ENCODE measurements around the gene NCBP1. TPM values are rescaled to one million over a fixed set of nuclear protein-coding genes. Genes with fewer than 3 reads are reported as not detected.

The NCBP1 gene
- total and polyA plus RNA-seq, 5 donors from 2014 or later, result 18.0 to 47.4 (median 23.9) TPM

GRCh38 chr9:97665742-97666141 is 32.1 kb downstream of the NCBP1 start:
- H3K27me3 Mint-ChIP-seq, result no peaks in the 10 kb centered on the region
- H3K27me3 ChIP-seq (ENCODE audit: control insufficient read depth, insufficient read depth, low read length), result no peaks in the 10 kb centered on the region
- peaks cover 62% of the 10 kb centered on the region for H3K36me3 Mint-ChIP-seq
- no peaks in the 10 kb centered on the region for H3K9me3 Mint-ChIP-seq
- H3K4me3 Mint-ChIP-seq, result no peak overlapping the region
- no peak overlapping the region for H3K4me3 ChIP-seq (ENCODE audit: low read depth, low read length)
- no peaks in the 10 kb centered on the region for H3K4me1 ChIP-seq (ENCODE audit: control insufficient read depth, insufficient read depth, low read length, poor library complexity, severe bottlenecking)
- H3K4me1 Mint-ChIP-seq, result peaks cover 8 to 33% (median 27%) of the 10 kb centered on the region in 4 donors
- no peaks in the 10 kb centered on the region for H3K9me3 ChIP-seq (ENCODE audit: control insufficient read depth in 2 of 2, low read length in 2 of 2)
- peak overlapping the region; percentile 1 to 27 (median 14) for H3K27ac Mint-ChIP-seq
- no peak for DNase-seq
- H3K36me3 ChIP-seq (ENCODE audit: control insufficient read depth, insufficient read depth, low read length), result peaks cover 94% of the 10 kb centered on the region
- ATAC-seq (ENCODE audit: low read depth in 2 of 2), result no peak
- H3K27ac ChIP-seq (ENCODE audit: insufficient read depth, low read length, poor library complexity, severe bottlenecking), result no peak overlapping the region

GRCh38 chr9:97666907-97667686 is 33.5 kb downstream of the NCBP1 start:
- no peaks in the 10 kb centered on the region for H3K9me3 ChIP-seq (ENCODE audit: control insufficient read depth in 2 of 2, low read length in 2 of 2)
- peak overlapping the region; percentile 14 to 90 (median 64) for H3K27ac Mint-ChIP-seq
- no peak overlapping the region for H3K4me3 ChIP-seq (ENCODE audit: low read depth, low read length)
- H3K36me3 Mint-ChIP-seq, result peaks cover 69% of the 10 kb centered on the region
- peaks cover 95% of the 10 kb centered on the region for H3K36me3 ChIP-seq (ENCODE audit: control insufficient read depth, insufficient read depth, low read length)
- no peaks in the 10 kb centered on the region for H3K4me1 ChIP-seq (ENCODE audit: control insufficient read depth, insufficient read depth, low read length, poor library complexity, severe bottlenecking)
- H3K27me3 Mint-ChIP-seq, result no peaks in the 10 kb centered on the region
- no peak for ATAC-seq (ENCODE audit: low read depth in 2 of 2)
- no peaks in the 10 kb centered on the region for H3K9me3 Mint-ChIP-seq
- no peak overlapping the region for H3K27ac ChIP-seq (ENCODE audit: insufficient read depth, low read length, poor library complexity, severe bottlenecking)
- H3K4me1 Mint-ChIP-seq, result peaks cover 8 to 33% (median 26%) of the 10 kb centered on the region in 4 donors
- H3K27me3 ChIP-seq (ENCODE audit: control insufficient read depth, insufficient read depth, low read length), result no peaks in the 10 kb centered on the region
- no peak overlapping the region for H3K4me3 Mint-ChIP-seq
- peak in 1 of 3 donors; percentile 13 for DNase-seq

- Mint-ChIP-seq H3K36me3 (peaks cover 72% of the 10 kb centered on the region), H3K27me3 (no peaks in the 10 kb centered on the region), H3K9me3 (no peaks in the 10 kb centered on the region), H3K27ac (peak overlapping the region in 1 of 3 donors; percentile 38), H3K4me1 (peaks cover 8 to 33% (median 26%) of the 10 kb centered on the region in 4 donors), H3K4me3 (no peak overlapping the region)
- ATAC-seq (ENCODE audit: low read depth in 2 of 2) (no peak), DNase-seq (no peak)
- no peak overlapping the region for H3K27ac ChIP-seq (ENCODE audit: insufficient read depth, low read length, poor library complexity, severe bottlenecking)
- H3K9me3 ChIP-seq (ENCODE audit: control insufficient read depth in 2 of 2, low read length in 2 of 2), result no peaks in the 10 kb centered on the region
- H3K36me3 ChIP-seq (ENCODE audit: control insufficient read depth, insufficient read depth, low read length), result peaks cover 99% of the 10 kb centered on the region
- no peak overlapping the region for H3K4me3 ChIP-seq (ENCODE audit: low read depth, low read length)
- H3K27me3 ChIP-seq (ENCODE audit: control insufficient read depth, insufficient read depth, low read length), result no peaks in the 10 kb centered on the region
- no peaks in the 10 kb centered on the region for H3K4me1 ChIP-seq (ENCODE audit: control insufficient read depth, insufficient read depth, low read length, poor library complexity, severe bottlenecking)
Measured at GRCh38 chr9:97668485-97668884, 34.9 kb downstream of the NCBP1 start.

- Mint-ChIP-seq H3K4me1 (peaks cover 8 to 28% (median 22%) of the 10 kb centered on the region in 4 donors), H3K27ac (peak overlapping the region; percentile 10 to 43 (median 16))
- no peak overlapping the region for H3K27ac ChIP-seq (ENCODE audit: insufficient read depth, low read length, poor library complexity, severe bottlenecking)
Measured at GRCh38 chr9:97670586-97670985, 37.0 kb downstream of the NCBP1 start.

GRCh38 chr9:97672403-97672802 is 38.8 kb downstream of the NCBP1 start:
- no peak overlapping the region for H3K27ac ChIP-seq (ENCODE audit: insufficient read depth, low read length, poor library complexity, severe bottlenecking)
- H3K4me1 Mint-ChIP-seq, result peaks cover 0 to 12% (median 10%) of the 10 kb centered on the region in 4 donors
- no peaks in the 10 kb centered on the region for H3K27me3 Mint-ChIP-seq
- DNase-seq, result no peak
- no peak overlapping the region for H3K4me3 Mint-ChIP-seq
- H3K36me3 Mint-ChIP-seq, result peaks cover 60% of the 10 kb centered on the region
- no peak overlapping the region for H3K27ac Mint-ChIP-seq
- no peaks in the 10 kb centered on the region for H3K27me3 ChIP-seq (ENCODE audit: control insufficient read depth, insufficient read depth, low read length)
- H3K4me3 ChIP-seq (ENCODE audit: low read depth, low read length), result no peak overlapping the region
- H3K9me3 Mint-ChIP-seq, result no peaks in the 10 kb centered on the region
- peaks cover 99% of the 10 kb centered on the region for H3K36me3 ChIP-seq (ENCODE audit: control insufficient read depth, insufficient read depth, low read length)
- no peaks in the 10 kb centered on the region for H3K4me1 ChIP-seq (ENCODE audit: control insufficient read depth, insufficient read depth, low read length, poor library complexity, severe bottlenecking)
- H3K9me3 ChIP-seq (ENCODE audit: control insufficient read depth in 2 of 2, low read length in 2 of 2), result no peaks in the 10 kb centered on the region
- no peak for ATAC-seq (ENCODE audit: low read depth in 2 of 2)

More at GRCh38 chr9:97670586-97670985, 37.0 kb downstream of the NCBP1 start:
- peaks cover 69% of the 10 kb centered on the region for H3K36me3 Mint-ChIP-seq
- no peaks in the 10 kb centered on the region for H3K9me3 Mint-ChIP-seq
- no peaks in the 10 kb centered on the region for H3K9me3 ChIP-seq (ENCODE audit: control insufficient read depth in 2 of 2, low read length in 2 of 2)
- no peaks in the 10 kb centered on the region for H3K27me3 Mint-ChIP-seq
- H3K4me3 ChIP-seq (ENCODE audit: low read depth, low read length), result no peak overlapping the region
- ATAC-seq (ENCODE audit: low read depth in 2 of 2) (no peak), DNase-seq (no peak)
- no peaks in the 10 kb centered on the region for H3K27me3 ChIP-seq (ENCODE audit: control insufficient read depth, insufficient read depth, low read length)
- H3K36me3 ChIP-seq (ENCODE audit: control insufficient read depth, insufficient read depth, low read length), result peaks cover 99% of the 10 kb centered on the region
- no peaks in the 10 kb centered on the region for H3K4me1 ChIP-seq (ENCODE audit: control insufficient read depth, insufficient read depth, low read length, poor library complexity, severe bottlenecking)
- H3K4me3 Mint-ChIP-seq, result no peak overlapping the region

GRCh38 chr9:97673922-97674321 is 40.3 kb downstream of the NCBP1 start:
- Histone ChIP-seq H3K36me3 (ENCODE audit: control insufficient read depth, insufficient read depth, low read length) (peaks cover 97% of the 10 kb centered on the region), H3K27me3 (ENCODE audit: control insufficient read depth, insufficient read depth, low read length) (no peaks in the 10 kb centered on the region), H3K4me1 (ENCODE audit: control insufficient read depth, insufficient read depth, low read length, poor library complexity, severe bottlenecking) (no peaks in the 10 kb centered on the region), H3K9me3 (ENCODE audit: control insufficient read depth in 2 of 2, low read length in 2 of 2) (no peaks in the 10 kb centered on the region), H3K27ac (ENCODE audit: insufficient read depth, low read length, poor library complexity, severe bottlenecking) (no peak overlapping the region), H3K4me3 (ENCODE audit: low read depth, low read length) (no peak overlapping the region)
- peaks cover 5 to 21% (median 9%) of the 10 kb centered on the region in 4 donors for H3K4me1 Mint-ChIP-seq
- H3K4me3 Mint-ChIP-seq, result no peak overlapping the region
- DNase-seq (no peak), ATAC-seq (ENCODE audit: low read depth in 2 of 2) (no peak)
- H3K9me3 Mint-ChIP-seq, result no peaks in the 10 kb centered on the region
- H3K27ac Mint-ChIP-seq, result peak overlapping the region in 2 of 3 donors; percentile 68 to 85
- no peaks in the 10 kb centered on the region for H3K27me3 Mint-ChIP-seq
- peaks cover 50% of the 10 kb centered on the region for H3K36me3 Mint-ChIP-seq

GRCh38 chr9:97675655-97676054 is 42.0 kb downstream of the NCBP1 start:
- H3K9me3 Mint-ChIP-seq, result no peaks in the 10 kb centered on the region
- no peak overlapping the region for H3K27ac ChIP-seq (ENCODE audit: insufficient read depth, low read length, poor library complexity, severe bottlenecking)
- H3K27ac Mint-ChIP-seq, result no peak overlapping the region
- no peak for ATAC-seq (ENCODE audit: low read depth in 2 of 2)
- no peaks in the 10 kb centered on the region for H3K4me1 ChIP-seq (ENCODE audit: control insufficient read depth, insufficient read depth, low read length, poor library complexity, severe bottlenecking)
- H3K27me3 ChIP-seq (ENCODE audit: control insufficient read depth, insufficient read depth, low read length), result no peaks in the 10 kb centered on the region
- H3K4me3 ChIP-seq (ENCODE audit: low read depth, low read length), result no peak overlapping the region
- no peak overlapping the region for H3K4me3 Mint-ChIP-seq
- H3K9me3 ChIP-seq (ENCODE audit: control insufficient read depth in 2 of 2, low read length in 2 of 2), result no peaks in the 10 kb centered on the region
- H3K27me3 Mint-ChIP-seq, result no peaks in the 10 kb centered on the region
- peaks cover 33% of the 10 kb centered on the region for H3K36me3 Mint-ChIP-seq
- DNase-seq, result no peak
- H3K36me3 ChIP-seq (ENCODE audit: control insufficient read depth, insufficient read depth, low read length), result peaks cover 93% of the 10 kb centered on the region
- H3K4me1 Mint-ChIP-seq, result peaks cover 5 to 28% (median 20%) of the 10 kb centered on the region in 4 donors

GRCh38 chr9:97682242-97682641 is 48.6 kb downstream of the NCBP1 start:
- Histone ChIP-seq H3K9me3 (ENCODE audit: control insufficient read depth in 2 of 2, low read length in 2 of 2) (no peaks in the 10 kb centered on the region), H3K27ac (ENCODE audit: insufficient read depth, low read length, poor library complexity, severe bottlenecking) (no peak overlapping the region), H3K27me3 (ENCODE audit: control insufficient read depth, insufficient read depth, low read length) (no peaks in the 10 kb centered on the region), H3K4me3 (ENCODE audit: low read depth, low read length) (no peak overlapping the region), H3K4me1 (ENCODE audit: control insufficient read depth, insufficient read depth, low read length, poor library complexity, severe bottlenecking) (no peaks in the 10 kb centered on the region), H3K36me3 (ENCODE audit: control insufficient read depth, insufficient read depth, low read length) (peaks cover 93% of the 10 kb centered on the region)
- Mint-ChIP-seq H3K4me1 (peaks cover 10 to 28% (median 17%) of the 10 kb centered on the region in 4 donors), H3K36me3 (peaks cover 31% of the 10 kb centered on the region), H3K27me3 (no peaks in the 10 kb centered on the region), H3K9me3 (no peaks in the 10 kb centered on the region), H3K4me3 (no peak overlapping the region), H3K27ac (peak overlapping the region in 2 of 3 donors; percentile 38 to 48)
- ATAC-seq (ENCODE audit: low read depth in 2 of 2), result no peak
- no peak for DNase-seq

Data from CD4-positive, CD25-positive, alpha-beta regulatory T cell (primary cell).